GM21619 (cell line): Measurements from ENCODE around the gene CDC42.
A peak's percentile ranks its signal among the peaks of the same experiment; 100 is the strongest.
"Not testable (repeated sequence)": the region's sequence is repeated elsewhere in the genome, so short reads cannot be mapped to it uniquely, and the experiment has no call there.

Source experiments
- ATAC-seq: cut with Tn5 transposase; IDR thresholded peaks from one replicate; pipeline ENCODE4 v1.9.1; 2021; ENCODE audit not compliant: unreplicated experiment

The CDC42 gene

DNA sequence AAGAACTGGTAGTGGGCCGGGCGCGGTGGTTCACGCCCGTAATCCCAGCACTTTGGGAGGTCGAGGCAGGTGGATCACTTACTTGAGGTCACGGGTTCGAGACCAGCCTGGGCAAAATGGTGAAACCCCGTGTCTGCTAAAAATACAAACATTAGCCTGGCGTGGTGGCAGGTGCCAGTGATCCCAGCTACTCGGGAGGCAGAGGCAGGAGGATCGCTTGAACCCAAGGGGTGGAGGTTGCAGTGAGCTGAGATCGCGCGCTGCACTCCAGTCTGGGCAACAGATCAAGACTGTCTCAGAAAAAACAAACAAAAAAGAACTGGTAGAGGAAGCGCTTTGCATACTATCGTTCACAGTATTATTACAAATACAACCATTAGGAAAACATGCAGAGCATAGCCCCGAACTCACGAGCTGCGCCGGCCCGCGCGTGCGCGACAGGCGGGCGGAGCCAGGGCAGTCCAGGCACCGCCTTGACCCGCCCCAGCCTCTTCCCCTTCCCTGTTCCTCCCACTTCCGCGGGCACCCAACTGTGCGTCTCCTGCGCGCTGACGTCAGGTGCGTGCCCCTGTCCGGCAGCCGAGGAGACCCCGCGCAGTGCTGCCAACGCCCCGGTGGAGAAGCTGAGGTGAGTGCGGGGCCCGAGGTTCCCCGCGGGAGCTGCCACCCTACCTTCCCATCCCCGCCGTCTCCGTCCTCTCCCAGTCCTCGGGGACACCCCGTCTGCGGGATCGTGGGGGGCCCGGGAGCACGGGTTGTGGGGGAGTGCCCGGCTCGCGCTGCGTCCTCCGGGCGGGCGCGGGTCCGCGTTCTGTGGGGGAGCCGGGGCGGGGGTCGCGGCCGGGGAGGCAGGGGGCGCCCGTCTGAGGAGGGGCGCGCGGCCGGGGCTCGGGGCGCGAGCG lies at the start of gene CDC42:
CDC42 (plus strand) TSS at position 595 of the 902 bp plus-strand sequence. CDS start 25,770 bp downstream, outside the sequence.
- peak; percentile 75 for ATAC-seq

DNA sequence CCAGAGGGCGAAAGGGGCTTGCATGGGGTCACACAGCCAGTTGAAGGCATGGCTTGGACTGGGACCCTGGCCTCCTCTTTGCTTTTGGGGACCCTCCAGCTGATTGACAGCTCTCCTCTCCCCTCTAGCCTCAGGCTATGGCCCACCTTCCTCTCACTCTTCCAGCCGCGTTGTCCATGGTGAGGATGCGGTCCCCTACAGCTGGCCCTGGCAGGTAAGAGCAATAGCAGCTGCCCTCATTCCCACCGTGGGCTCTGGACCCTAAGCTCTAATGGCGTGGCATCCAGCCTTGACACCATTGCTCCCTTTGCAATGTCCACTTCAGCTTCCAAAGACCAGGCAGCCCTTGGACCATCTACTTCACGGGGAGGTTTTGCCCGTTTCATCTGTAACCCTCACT lies 49.6 kb upstream of the CDC42 start:
- not testable (repeated sequence) for ATAC-seq

DNA sequence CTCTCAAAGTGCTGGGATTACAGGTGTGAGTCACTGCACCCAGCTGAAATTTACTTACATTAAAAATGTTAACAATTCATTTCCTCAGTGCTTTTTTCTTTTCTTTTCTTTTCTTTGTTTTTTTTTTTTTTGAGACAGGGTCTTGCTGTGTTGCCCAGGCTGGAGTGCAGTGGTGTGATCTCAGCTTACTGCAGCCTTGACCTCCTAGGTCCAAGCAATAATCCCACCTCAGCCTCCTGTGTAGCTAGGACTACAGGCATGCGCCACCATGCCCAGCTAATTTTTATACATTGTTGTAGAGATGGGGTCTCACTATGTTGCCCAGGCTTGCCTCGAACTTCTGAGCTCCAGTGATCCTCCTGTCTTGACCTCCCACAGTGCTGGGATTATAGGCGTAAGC lies 48.5 kb upstream of the CDC42 start:
- not testable (repeated sequence) for ATAC-seq

DNA sequence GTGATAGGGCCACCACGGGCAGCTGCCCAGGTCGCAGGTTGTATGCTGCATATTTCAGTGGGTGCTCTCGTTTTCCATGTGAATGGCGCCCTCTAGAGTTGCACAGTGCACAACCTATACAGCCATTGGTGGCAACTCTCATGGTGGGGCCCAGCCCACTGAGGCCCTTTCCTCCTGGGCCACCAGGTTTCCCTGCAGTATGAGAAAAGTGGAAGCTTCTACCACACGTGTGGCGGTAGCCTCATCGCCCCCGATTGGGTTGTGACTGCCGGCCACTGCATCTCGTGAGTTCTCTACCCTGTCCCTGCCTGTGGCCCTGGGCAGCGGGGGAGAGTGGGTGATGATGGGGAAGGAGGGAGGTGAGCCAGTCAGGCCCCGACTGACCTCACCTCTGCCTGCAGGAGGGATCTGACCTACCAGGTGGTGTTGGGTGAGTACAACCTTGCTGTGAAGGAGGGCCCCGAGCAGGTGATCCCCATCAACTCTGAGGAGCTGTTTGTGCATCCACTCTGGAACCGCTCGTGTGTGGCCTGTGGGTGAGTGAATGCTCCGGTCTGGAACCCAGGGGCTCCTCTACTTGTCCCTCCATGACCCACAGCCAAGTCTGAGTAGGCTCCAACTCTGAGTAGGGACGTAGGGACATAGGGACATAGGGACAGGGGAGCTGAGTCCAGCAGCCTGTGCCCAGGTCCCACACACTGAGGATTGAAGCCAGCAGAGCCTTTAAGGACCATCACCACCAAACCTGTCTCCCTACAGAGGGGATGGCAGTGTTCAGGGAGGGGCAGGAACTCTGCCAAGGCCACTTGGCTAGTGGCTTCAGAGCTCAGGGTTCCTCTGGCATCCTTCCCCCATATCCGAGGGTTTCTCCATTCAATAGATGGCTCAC lies 47.0 kb upstream of the CDC42 start:
- ATAC-seq, result not testable (repeated sequence)

- not testable (repeated sequence) for ATAC-seq
Observed at GRCh38 chr1:22006736-22007135, 45.8 kb upstream of the CDC42 start.

- ATAC-seq, result not testable (repeated sequence)
Observed at GRCh38 chr1:22007262-22007661, 45.2 kb upstream of the CDC42 start.

GRCh38 chr1:22009566-22009965 lies 42.9 kb upstream of the CDC42 start:
- not testable (repeated sequence) for ATAC-seq

GRCh38 chr1:22012752-22013151 lies 39.8 kb upstream of the CDC42 start:
- ATAC-seq, result not testable (repeated sequence)

DNA sequence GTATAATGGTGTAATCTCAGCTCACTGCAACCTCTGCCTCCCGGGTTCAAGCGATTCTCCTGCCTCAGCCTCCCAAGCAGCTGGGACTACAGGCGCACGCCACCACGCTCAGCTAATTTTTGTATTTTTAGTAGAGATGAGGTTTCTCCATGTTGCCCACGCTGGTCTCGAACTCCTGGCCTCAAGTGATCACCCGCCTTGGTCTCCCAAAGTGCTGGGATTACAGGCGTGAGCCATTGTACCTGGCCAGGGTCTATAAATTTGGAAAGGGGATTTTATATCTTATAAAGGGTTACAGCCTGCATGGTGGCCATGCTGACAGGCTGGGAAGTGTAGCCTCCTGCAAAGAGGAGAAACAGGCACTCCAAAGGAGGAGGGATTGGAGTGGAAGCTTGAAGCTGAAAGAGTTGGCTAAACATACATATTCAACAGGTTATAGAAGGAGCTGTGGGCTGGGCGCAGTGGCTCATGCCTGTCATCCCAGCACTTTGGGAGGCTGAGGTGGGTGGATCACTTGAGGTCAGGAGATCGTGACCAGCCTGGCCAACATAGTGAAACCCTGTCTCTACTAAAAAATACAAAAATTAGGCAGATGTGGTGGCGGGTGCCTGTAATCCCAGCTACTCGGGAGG lies 37.8 kb upstream of the CDC42 start:
- not testable (repeated sequence) for ATAC-seq

DNA sequence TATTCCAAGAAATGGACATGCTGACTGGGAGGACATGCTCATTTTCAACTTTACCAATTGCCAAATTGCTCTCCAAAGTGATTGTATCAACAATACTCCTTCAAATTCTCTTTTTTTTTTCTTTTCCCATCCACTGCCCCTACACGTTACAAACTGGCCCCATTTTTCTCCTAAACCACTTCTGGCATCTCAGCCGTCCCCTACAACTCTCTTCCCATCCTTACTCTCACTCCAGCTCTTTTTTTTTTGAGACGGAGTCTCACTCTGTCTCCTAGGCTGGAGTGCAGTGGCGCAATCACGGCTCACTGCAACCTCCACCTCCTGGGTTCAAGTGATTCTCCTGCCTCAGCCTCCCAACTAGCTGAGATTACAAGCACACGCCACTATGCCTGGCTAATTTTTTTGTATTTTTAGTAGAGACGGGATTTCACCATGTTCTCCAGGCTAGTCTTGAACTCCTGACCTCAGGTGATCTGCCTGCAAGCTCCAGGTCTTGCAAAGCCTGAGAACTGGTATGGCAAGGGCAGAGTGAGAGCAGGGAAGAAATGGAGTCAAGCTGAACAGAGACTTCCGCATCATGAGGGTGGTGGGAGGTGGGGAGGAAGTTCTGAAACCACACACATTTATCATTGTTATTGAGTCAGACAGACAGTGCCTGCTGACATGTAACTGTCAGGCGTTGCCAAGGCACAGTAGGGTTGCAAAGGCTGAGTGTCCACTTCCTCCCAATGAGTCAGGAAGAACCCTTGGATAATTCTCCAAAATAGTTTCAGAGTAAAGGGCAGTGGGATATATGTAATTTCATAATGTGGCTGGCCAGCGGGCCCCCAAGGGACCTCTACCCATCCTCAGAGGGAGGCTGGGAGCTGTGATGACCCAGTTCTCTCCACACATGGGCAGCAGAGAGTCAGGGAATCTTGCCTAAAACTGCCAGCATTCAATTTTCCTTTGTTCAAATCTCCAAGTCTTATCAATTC lies 33.6 kb upstream of the CDC42 start:
- no peak for ATAC-seq

GRCh38 chr1:22021061-22021460 lies 31.4 kb upstream of the CDC42 start:
- no peak for ATAC-seq

GRCh38 chr1:22024485-22025367 lies 27.8 kb upstream of the CDC42 start:
- peak; percentile 37 for ATAC-seq

DNA sequence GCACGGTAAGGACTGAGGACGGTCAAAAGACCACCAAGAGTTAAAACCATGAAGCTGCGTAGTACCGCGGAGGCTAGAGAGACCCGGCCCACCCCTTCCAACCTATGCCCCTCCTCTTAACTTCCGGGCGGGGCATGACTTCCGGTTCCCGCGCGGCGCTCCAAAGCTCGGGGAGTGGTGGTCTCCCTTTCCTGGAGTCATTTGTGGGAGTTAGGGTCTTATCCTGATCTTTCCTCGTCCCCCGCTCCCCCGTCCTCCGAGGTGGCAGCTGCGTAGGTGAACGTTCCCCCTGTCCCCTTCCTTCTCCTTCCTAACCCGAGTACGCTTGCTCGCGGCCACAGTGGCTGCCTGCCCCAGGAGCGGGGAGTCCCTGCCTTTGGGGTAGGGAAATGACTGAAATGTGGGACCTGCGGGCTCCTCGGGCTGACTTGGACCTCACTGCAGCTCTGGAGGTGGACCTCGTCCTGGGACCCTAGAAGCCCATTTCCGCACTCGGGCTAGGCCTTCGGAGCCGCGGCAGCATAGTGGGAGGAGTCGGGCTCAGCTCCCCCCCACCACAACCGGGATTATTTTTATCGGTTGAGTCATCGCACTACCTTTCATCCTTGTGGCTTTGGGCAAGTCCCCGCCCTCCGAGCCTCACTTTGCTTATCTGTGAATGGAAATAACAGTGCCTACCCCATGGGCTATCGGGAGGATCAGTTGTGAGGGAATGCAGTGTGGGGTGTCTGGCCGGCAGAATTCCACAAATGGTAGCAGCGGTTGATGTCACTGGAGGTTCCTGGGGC lies 26.9 kb upstream of the CDC42 start:
- ATAC-seq, result peak; percentile 65

DNA sequence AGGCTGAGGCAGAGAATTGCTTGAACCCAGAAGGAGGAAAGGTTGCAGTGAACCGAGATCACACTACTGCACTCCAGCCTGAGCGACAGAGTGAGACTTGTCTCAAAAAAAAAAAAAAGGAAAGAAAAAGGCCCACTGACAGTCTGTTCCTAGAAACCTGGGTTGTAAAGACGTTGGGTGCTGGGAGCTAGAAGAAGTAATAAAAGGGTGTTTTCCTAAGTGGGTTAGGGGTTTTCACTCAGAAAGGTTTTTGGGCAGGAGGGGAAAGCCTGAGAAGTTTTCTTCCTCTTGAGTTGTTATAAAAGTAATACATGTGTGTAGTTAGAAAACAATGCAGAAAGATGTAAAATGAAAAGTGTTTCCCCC lies 25.6 kb upstream of the CDC42 start:
- no peak for ATAC-seq

DNA sequence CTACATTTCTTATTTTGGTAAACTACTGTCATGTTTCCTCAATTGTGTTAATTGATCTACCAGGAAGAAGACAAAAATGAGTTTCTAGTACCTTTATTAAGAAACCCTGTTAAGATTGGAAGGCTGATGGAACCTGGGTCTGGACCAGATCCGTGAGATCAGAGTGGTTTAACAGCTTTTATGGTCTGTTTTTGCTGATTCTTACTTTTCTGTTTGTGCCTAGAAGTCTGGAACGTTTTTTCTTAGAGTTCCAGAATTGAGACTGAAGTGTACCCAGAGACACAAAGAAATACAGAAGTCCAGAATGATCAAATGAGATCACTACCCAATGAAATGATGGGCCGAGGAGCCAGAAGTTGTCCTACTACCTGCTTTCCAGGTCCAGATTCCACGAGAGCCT lies 22.5 kb upstream of the CDC42 start:
- ATAC-seq, result no peak

DNA sequence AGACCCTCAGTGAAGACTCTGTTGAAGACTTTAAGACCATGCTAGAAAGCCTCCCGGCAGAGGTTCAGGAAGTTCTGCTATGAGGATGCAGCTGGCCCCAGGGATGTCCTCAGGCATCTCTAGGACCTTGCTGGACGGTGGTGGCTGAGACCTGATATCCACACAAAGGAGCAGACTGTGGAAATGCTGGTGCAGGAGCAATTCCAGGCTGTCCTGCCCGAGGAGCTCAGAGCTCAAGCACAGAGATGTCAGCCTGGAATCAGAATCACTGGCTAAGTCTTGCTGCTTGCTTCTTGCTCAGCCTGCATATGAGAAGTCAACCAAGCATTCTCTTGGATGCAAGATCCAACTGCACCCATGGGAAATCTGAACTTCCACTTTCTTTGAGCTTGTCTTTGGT lies 22.0 kb upstream of the CDC42 start:
- no peak for ATAC-seq

- ATAC-seq, result no peak
Observed at GRCh38 chr1:22031214-22031962, 21.1 kb upstream of the CDC42 start.

DNA sequence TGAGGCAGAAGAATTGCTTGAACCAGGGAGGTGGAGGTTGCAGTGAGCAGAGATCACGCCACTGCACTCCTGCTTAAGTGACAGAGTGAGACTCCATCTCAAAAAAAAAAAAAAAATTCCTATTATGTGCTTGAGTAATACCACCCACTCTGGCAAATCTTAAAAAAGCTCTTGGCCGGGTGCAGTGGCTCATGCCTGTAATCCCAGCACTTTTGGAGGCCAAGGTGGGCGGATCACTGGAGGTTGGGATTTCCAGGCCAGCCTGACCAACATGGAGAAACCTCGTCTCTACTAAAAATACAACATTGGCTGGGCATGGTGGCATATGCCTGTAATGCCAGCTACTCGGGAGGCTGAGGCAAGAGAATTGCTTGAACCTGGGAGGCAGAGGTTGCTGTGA lies 17.7 kb upstream of the CDC42 start:
- not testable (repeated sequence) for ATAC-seq
